GM10248 (cell line): ENCODE measurements around the gene ROR2.

Experiments
- CTCF ChIA-PET: fragments of 300-600 bp; sonication (Branson Sonifier 250); formaldehyde crosslinking; extraction: SDS; loops from one replicate; lab custom pipeline; 2021; ENCODE audit warnings: antibody characterized with exemption; lab: Yijun Ruan, JAX
- POLR2A ChIA-PET: fragments of 350-650 bp; sonication (Branson Sonifier 250); formaldehyde crosslinking; extraction: SDS; loops from one replicate; lab custom pipeline; 2020; ENCODE audit warnings: antibody characterized with exemption; lab: Yijun Ruan, JAX
- DNase-seq: peaks from one replicate; pipeline ENCODE4 v3.0.0; 2012; ENCODE audit errors: extremely low spot score
- CTCF ChIP-seq: IDR thresholded peaks from 2 replicates; pipeline ENCODE4 v1.5.1; 2012; ENCODE audit warnings: mild to moderate bottlenecking, low read depth; ENCODE audit errors: extremely low read depth, missing control alignments, control extremely low read depth

The ROR2 gene

DNA sequence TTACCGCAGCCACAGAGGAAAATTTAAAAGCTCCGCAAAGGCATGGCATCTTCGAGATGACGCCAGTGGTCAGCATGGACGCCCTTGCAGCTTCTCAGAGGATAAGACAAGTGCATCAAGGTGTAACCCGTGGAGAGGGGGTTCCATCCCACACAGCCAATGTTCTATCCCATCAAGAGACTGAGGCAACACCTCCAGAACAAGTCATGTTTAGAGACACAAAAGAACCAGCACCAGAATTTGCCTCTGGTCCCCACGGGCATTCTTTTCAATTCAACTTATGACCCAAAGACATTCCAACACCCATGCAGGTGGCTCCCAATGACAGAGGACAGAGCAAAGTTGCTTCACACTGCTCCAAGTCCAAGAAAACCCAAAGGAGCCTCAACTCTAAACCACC lies 20.7 kb downstream of the ROR2 start:
- DNase-seq = no peak
- POLR2A ChIA-PET = no interaction called here
- CTCF ChIA-PET = interaction anchor here (1.0 kb wide), 1 partner anchor 25 kb away, joined by 3 read pairs; no protein-coding TSS in a partner anchor
- no peak for TF ChIP-seq CTCF

DNA sequence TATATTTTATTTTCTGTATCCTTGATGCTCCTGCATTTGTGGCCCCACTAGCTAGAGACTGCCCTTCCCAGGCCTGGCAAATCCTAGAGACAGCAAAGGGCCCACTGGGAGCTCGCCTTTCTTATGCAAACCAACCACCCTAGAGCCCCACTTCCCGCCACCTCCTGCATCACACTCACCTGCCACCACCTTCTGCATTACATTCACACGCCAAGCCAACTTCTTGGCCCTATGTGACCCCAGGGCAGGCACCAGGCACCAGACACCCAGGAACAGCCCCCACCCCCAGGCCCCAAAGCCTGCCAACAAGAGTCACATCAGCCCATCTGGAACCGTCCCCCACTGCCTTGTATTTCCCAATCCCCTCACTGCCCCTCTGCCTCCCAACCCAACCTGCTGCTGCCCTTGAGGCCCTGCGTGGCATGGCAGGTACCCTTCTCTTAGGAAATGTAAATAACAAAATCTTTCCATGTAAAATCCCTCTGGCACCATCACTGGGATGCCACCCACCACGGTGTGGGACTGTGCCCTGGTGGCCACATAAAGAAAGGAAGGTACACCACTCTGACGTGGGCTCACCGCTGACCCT lies 22.0 kb downstream of the ROR2 start:
- no peak for DNase-seq
- ChIA-PET CTCF (no interaction called here), POLR2A (no interaction called here)
- TF ChIP-seq CTCF = no peak

GRCh38 chr9:91924090-91924489 lies 25.9 kb downstream of the ROR2 start:
- ChIA-PET CTCF (interaction anchor here (1.3 kb wide), 1 partner anchor 12 kb away, joined by 3 read pairs; no protein-coding TSS in a partner anchor), POLR2A (interaction anchor here (0.7 kb wide), 1 partner anchor 1397 kb away, joined by 3 read pairs; no protein-coding TSS in a partner anchor)
- no peak for DNase-seq
- no peak for TF ChIP-seq CTCF

DNA sequence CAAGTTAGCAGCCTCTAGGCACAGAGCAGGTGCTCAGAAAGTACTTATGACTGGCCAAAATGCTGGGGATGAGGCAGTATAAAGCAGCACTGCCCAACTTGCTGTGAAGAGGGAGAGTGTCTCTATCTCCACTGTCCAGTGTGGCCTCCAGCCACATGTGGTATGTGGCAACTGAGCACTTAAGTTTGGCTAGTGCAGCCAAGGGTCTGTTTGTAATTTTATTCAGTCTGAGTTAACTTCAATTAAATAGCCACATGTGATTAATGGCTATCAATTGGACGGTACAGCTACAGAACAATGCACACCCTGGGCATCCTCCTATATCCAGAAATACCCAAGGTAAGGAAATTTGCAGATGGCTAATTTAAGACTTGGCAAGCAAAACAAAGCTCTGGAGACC lies 26.9 kb downstream of the ROR2 start:
- ChIA-PET POLR2A (interaction anchor here (0.6 kb wide), 1 partner anchor 920 kb away, joined by 6 read pairs; no protein-coding TSS in a partner anchor), CTCF (interaction anchor here (1.3 kb wide), 1 partner anchor 12 kb away, joined by 3 read pairs; no protein-coding TSS in a partner anchor)
- no peak for DNase-seq
- no peak for TF ChIP-seq CTCF

DNA sequence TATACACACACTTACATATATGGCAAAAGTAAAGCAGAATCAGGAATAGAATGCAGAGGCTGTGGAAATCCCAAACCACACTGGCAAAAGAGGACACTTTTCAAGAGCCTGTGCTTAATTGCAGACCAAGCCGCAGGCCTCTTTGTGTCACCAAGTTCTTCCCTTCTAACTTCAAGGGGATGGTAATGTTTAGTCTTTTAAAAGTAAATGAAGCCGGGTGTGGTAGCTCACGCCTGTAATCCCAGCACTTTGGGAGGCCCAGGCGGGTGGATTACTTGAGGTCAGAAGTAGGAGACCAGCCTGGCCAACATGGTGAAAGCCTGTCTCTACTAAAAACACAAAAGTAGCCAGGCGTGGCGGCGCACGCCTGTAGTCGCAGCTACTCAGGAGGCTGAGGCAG lies 28.7 kb downstream of the ROR2 start:
- CTCF ChIA-PET = no interaction called here
- no peak for TF ChIP-seq CTCF
- no peak for DNase-seq
- POLR2A ChIA-PET = no interaction called here

- no peak for TF ChIP-seq CTCF
- POLR2A ChIA-PET = no interaction called here
- DNase-seq = no peak
- CTCF ChIA-PET = interaction anchor here (1.3 kb wide), 1 partner anchor 10 kb away, joined by 3 read pairs; no protein-coding TSS in a partner anchor
Measured at GRCh38 chr9:91920630-91921350, 29.2 kb downstream of the ROR2 start.
